ENCODE results near the gene B4GALT2. TPM values are rescaled to one million over a fixed set of nuclear protein-coding genes. Genes with fewer than 3 reads are reported as not detected.

The B4GALT2 gene
- 10 to 100 TPM; 11.5 to 33.0 (median 18.1) TPM for total RNA-seq

GRCh38 chr1:43978551-43979260 lies at the start of gene B4GALT2:
TSS of gene B4GALT2 (plus strand) at chr1:43979210. CDS start at chr1:43981161, 1,951 bp downstream.
- H3K9me3 ChIP-seq, result no peaks in the 10 kb centered on the region
- no peaks in the 10 kb centered on the region for H3K27me3 ChIP-seq
- peak in 1 of 2 donors; percentile 93 for DNase-seq
- H3K4me1 ChIP-seq, result peaks cover 44 to 68% (median 53%) of the 10 kb centered on the region in 4 donors
- peak within 1 kb of the TSS; percentile 28 to 78 (median 68) for H3K27ac ChIP-seq
- peak within 1 kb of the TSS; percentile 74 to 91 (median 82) for H3K4me3 ChIP-seq
- TF ChIP-seq EP300 (IDR thresholded peaks at IDR 0.05) (no peak), POLR2AphosphoS5 (IDR thresholded peaks at IDR 0.05) (no peak), POLR2A (IDR thresholded peaks at IDR 0.05) (no peak), CTCF (IDR thresholded peaks at IDR 0.05) (no peak)
- WGBS, 2 donors, result 8 to 12% methylated on average over 18 to 28 of the region's 54 CpGs
- H3K36me3 ChIP-seq, result peaks cover 4 to 22% (median 18%) of the 10 kb centered on the region in 4 donors
- peak in 1 of 2 donors; percentile 13 for ATAC-seq (ENCODE audit: low FRiP score in 2 of 2)

DNA sequence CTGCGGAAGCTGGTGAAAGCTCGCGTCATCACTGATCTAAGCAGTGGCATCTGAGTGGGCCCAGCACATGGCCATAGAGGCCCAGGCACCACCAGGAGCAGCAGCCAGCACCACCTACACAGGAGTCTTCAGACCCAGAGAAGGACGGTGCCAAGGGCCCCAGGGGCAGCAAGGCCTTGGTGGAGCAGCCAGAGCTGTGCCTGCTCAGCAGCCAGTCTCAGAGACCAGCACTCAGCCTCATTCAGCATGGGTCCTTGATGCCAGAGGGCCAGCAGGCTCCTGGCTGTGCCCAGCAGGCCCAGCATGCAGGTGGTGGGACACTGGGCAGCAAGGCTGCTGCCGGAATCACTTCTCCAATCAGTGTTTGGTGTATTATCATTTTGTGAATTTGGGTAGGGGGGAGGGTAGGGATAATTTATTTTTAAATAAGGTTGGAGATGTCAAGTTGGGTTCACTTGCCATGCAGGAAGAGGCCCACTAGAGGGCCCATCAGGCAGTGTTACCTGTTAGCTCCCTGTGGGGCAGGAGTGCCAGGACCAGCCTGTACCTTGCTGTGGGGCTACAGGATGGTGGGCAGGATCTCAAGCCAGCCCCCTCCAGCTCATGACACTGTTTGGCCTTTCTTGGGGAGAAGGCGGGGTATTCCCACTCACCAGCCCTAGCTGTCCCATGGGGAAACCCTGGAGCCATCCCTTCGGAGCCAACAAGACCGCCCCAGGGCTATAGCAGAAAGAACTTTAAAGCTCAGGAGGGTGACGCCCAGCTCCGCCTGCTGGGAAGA lies 48.7 kb upstream of the B4GALT2 start:
- ATAC-seq (ENCODE audit: low FRiP score in 2 of 2) (no peak), DNase-seq (peak in 1 of 2 donors; percentile 54)
- H3K4me3 ChIP-seq, result no peak overlapping the region
- TF ChIP-seq EP300 (IDR thresholded peaks at IDR 0.05), result no peak
- TF ChIP-seq POLR2AphosphoS5 (IDR thresholded peaks at IDR 0.05), result no peak
- TF ChIP-seq POLR2A (IDR thresholded peaks at IDR 0.05), result no peak
- peak in 2 of 6 experiments; percentile 14 to 34 for TF ChIP-seq CTCF (IDR thresholded peaks at IDR 0.05)
- H3K4me1 ChIP-seq, result peaks cover 8 to 16% (median 13%) of the 10 kb centered on the region in 4 donors
- 96 to 100% methylated on average over 4 to 9 of the region's 10 CpGs for WGBS, 2 donors
- H3K9me3 ChIP-seq, result no peaks in the 10 kb centered on the region
- peaks cover 0 to 14% (median 2%) of the 10 kb centered on the region in 4 donors for H3K36me3 ChIP-seq
- H3K27ac ChIP-seq, result no peak overlapping the region
- H3K27me3 ChIP-seq, result peaks cover 0 to 10% (median 4%) of the 10 kb centered on the region in 4 donors

DNA sequence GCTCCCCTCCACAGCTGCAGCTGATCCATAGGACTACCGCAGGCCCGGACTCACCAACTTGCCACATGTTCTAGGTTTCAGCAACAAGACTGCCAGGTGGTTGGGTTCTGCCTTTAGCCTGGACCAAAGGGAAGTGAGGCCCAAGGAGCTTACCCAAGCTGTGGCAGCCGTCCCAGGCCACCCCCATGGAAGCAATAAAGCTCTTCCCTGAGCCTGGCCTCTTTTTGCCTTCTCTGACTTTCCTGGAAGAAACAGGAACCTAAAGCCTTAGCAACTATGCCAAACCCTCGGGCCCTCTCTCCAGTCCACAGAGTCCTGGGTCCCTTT lies 48.1 kb upstream of the B4GALT2 start:
- Histone ChIP-seq H3K9me3 (no peaks in the 10 kb centered on the region), H3K4me3 (no peak overlapping the region), H3K4me1 (peaks cover 10 to 20% (median 16%) of the 10 kb centered on the region in 4 donors), H3K27me3 (peaks cover 0 to 10% (median 5%) of the 10 kb centered on the region in 4 donors), H3K27ac (no peak overlapping the region), H3K36me3 (peaks cover 0 to 10% (median 0%) of the 10 kb centered on the region in 4 donors)
- DNase-seq, result no peak
- TF ChIP-seq CTCF (IDR thresholded peaks at IDR 0.05) (no peak), POLR2A (IDR thresholded peaks at IDR 0.05) (no peak), POLR2AphosphoS5 (IDR thresholded peaks at IDR 0.05) (no peak), EP300 (IDR thresholded peaks at IDR 0.05) (no peak)
- WGBS, 2 donors, result 69 to 94% methylated on average over 3 to 4 of the region's 4 CpGs
- ATAC-seq (ENCODE audit: low FRiP score in 2 of 2), result no peak

DNA sequence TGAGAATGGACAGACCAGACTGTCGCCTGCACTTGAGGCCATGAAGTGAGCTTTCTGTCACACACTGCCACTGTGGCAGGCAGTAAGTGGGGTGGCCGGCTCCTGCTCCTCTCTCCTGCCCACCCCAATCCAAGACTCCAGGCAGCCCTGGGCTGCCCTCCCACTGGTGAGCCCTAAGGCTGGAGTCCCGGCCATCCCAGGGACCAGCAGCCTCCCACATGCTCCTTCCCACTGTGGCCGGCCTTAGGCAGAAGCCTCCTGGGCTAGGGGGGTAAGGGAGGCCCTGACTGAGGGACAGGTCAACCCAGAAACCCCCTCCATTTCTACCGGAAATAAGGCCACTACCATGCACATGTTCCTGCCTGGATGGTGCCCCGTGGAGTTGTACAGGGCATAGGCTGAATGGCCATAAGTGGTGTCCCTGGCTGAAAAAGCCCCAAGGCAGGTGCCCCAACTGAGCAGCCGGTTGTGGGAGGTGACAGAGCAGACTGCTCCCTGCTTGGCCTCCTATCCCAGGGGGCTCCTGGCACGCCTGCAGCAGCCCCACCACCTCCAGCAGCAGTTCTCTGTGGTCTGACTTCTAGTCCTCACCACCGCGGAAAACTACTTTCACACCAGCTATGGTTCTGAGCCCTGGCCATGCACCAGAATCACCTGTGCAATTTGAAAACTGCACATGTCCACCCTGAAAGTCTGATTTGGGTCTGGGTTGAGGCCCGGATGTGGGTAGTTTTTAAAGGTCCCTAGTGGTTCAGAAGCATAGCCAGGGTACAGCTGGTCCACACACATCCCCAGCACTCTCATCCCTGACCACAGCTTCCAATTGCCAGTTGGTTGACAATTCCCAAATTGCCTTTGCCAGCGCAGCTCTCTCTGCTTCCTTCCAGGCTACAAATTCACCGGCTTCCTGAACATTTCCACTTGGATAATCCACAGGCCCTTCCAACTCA lies 47.0 kb upstream of the B4GALT2 start:
- ATAC-seq (ENCODE audit: low FRiP score in 2 of 2), result no peak
- H3K27me3 ChIP-seq, result peaks cover 0 to 12% (median 5%) of the 10 kb centered on the region in 4 donors
- H3K9me3 ChIP-seq, result no peaks in the 10 kb centered on the region
- peaks cover 0 to 6% (median 0%) of the 10 kb centered on the region in 4 donors for H3K36me3 ChIP-seq
- no peak for DNase-seq
- H3K27ac ChIP-seq, result no peak overlapping the region
- 95 to 98% methylated on average over 5 to 13 of the region's 13 CpGs for WGBS, 2 donors
- TF ChIP-seq POLR2A (IDR thresholded peaks at IDR 0.05), result no peak
- TF ChIP-seq POLR2AphosphoS5 (IDR thresholded peaks at IDR 0.05), result no peak
- no peak for TF ChIP-seq CTCF (IDR thresholded peaks at IDR 0.05)
- no peak for TF ChIP-seq EP300 (IDR thresholded peaks at IDR 0.05)
- H3K4me3 ChIP-seq, result no peak overlapping the region
- peaks cover 18 to 28% (median 23%) of the 10 kb centered on the region in 4 donors for H3K4me1 ChIP-seq

Data from upper lobe of left lung (tissue), 6 donors.